Activated CD4-positive, alpha-beta T cell treated with anti-CD3 and anti-CD28 coated beads, Interleukin-2, Interleukin-6, amounts not matched to agents 100 ng/mL and 50 ng/mL, durations not matched to agents 16 hours and 8 hours (primary cell): ENCODE results near the gene MEGF8.
"Not testable (repeated sequence)": the region's sequence is repeated elsewhere in the genome, so short reads cannot be mapped to it uniquely, and the experiment has no call there.

Experiments
- DNase-seq: peaks from one replicate; pipeline ENCODE4 v3.0.0-alpha.2; 2020

Gene MEGF8

DNA sequence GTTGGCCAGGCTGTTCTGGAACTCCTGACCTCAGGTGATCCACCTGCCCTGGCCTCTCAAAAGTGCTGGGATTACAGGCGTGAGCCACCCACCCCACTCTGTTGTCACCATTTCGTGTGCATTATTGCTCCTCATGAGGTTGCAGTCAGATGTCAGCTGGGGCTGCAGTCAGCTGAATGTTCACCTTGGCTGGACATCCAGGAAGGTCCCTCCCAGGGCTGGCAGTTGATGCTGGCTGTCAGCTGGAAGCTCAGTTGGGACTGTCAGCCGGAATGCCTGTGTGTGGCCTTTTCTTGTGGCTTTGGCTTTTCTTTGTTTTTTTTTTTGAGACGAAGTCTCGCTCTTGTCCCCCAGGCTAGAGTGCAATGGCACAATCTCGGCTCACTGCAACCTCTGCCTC lies 6.6 kb downstream of the MEGF8 start:
- DNase-seq: no peak

DNA sequence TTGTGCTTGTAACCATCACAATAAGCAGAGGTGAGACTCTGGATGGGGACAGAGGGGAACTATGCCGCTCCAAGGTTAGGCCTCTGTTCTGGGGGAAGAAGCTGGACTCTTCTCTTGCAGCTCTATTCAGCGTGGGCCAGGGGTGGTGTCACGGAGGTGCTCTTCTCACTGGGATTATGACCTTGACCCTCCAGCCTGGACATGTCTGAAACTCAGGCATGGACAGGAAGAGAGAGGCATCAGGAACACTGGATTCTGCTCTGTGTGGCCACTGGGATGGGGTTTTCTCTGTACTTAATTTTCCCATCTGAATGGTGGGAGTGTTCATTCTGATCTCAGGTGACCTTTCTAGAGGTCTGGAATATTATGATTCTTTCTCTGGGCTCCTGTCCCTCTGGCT lies 7.6 kb downstream of the MEGF8 start:
- DNase-seq: no peak

DNA sequence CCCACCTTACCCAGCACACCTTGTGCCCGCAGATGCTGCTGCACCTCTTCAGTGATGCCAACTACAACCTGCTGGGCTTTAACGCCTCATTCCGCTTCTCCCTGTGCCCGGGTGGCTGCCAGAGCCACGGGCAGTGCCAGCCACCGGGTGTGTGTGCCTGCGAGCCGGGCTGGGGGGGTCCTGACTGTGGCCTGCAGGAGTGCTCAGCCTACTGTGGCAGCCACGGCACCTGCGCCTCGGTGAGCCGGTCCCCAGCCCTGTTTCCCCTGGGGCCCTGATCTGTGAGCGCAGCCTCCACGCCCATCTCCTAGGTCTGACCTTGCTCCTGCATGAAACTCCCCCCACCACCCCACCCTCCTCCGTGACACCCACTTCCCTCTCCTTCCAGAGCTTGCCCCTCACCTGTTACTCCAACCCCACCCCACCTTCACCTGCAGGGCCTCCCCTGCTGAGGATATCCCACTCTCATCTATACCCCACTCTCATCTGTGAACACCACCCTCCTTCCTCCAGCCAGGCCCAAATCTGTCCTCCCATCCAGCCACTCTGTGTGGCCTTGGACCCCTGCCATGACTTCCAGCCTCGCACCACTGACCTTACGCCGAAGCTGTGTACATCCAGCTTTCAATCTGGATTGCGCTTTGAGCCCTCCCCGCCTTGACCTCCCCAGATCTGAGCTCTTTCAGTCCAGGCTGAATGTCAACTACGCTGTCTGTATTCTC lies 8.7 kb downstream of the MEGF8 start:
- no peak for DNase-seq

DNA sequence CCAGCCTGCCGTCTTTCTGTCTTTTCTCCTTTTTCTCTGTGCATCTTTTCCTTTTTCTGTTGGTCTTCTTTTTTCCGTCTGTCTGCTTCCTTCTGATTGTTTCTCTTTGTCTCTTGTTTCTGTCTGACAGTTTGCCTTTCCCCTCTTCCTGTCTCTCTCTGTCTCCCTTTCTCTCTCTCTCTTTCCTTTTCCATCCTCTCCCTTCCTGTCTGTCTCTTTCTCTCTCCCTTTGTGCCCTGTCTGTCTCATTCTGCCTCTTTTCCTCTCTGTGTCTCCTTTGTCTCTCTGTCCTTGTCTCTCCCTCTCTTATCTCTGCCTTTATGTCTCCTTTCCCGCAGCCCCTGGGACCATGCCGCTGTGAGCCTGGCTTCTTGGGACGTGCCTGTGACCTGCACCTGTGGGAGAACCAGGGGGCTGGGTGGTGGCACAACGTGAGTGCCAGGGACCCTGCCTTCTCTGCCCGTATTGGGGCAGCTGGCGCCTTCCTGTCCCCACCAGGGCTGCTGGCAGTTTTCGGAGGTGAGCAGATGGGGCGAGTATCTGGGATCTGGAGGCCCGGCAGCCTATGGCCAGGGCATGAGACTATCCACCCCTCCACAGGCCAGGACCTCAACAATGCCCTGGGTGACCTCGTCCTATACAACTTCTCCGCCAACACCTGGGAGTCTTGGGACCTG lies 9.4 kb downstream of the MEGF8 start:
- no peak for DNase-seq

DNA sequence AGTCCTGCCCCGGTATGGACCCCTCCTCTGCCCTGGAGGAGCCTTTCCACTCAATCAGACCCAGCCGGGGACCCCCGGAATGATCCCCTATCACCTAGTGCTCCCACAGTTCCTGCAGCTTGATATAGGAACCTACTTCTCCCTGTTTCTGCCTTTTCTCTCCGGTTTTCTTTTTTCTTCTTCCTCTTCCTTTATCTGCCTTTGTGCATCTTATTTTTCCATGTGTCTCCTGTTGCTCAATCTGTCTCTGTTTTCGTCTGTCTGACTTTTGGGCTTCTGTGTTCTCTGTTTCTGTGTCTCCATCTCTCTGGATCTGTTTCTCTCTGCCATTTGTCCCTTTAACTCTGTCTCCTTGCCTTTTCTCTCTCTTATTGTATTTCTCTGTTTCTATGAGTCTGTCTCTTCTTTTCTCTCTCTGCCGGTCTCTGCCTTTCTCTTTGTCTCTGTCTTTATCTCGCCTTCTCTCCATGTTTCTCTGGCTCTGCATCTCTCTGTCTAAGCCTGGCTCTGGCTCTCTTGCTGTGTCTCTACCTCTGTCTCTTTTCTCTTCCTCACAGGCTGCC lies 10.0 kb downstream of the MEGF8 start:
- DNase-seq: no peak

DNA sequence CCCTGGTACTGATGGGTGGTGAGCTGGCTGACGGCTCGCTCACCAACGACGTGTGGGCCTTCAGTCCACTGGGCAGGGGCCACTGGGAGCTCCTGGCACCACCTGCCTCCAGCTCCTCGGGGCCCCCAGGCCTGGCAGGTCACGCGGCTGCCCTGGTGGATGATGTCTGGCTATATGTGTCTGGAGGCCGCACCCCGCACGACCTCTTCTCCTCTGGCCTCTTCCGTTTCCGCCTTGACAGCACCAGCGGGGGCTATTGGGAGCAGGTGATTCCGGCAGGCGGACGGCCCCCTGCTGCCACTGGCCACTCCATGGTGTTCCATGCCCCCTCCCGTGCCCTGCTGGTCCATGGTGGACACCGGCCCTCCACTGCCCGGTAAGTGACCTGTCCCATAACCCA lies 10.5 kb downstream of the MEGF8 start:
- no peak for DNase-seq

DNA sequence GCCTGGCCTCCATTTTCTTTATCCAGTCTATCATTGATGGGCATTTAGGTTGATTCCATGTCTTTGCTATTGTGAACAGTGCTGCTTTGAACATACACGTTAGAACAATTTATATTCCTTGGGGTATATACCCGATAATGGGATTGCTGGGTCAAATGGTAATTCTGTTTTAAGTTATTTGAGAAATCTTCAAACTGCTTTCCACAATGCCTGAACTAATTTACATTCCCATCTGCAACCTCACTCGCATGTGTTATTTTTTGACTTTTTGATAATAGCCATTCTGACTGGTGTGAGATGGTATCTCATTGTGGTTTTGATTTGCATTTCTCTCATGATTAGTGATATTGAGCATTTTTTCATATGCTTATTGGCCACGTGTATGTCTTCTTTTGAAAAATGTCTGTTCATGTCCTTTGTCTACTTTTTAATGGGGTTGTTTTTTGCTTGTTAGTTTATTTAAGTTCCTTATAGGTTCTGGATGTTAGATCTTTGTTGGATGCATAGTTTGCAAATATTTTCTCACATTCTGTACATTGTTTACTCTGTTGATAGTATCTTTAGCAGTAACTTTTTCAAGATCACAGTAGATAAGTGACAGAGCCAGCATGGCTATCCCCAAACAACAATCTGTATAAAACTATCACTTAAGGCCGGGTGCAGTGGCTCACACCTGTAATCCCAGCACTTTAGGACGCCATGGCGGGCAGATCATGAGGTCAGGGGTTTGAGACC lies 13.9 kb downstream of the MEGF8 start:
- DNase-seq: not testable (repeated sequence)

DNA sequence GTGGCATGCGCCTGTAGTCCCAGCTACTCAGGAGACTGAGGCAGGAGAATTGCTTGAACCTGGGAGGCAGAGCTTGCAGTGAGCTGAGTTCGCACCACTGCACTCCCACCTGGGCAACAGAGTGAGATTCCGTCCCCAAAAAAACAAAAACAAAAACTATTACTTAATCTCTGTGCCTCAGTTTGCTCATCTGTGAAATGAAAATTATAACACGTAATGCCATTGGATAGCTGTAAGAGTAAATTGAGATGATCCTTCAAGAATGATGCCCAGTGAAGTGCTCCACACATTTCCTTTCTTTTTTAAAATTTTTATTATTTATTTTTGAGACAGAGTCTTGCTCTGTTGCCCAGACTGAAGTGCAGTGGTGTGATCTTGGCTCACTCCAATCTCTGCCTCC lies 14.5 kb downstream of the MEGF8 start:
- DNase-seq: not testable (repeated sequence)

DNA sequence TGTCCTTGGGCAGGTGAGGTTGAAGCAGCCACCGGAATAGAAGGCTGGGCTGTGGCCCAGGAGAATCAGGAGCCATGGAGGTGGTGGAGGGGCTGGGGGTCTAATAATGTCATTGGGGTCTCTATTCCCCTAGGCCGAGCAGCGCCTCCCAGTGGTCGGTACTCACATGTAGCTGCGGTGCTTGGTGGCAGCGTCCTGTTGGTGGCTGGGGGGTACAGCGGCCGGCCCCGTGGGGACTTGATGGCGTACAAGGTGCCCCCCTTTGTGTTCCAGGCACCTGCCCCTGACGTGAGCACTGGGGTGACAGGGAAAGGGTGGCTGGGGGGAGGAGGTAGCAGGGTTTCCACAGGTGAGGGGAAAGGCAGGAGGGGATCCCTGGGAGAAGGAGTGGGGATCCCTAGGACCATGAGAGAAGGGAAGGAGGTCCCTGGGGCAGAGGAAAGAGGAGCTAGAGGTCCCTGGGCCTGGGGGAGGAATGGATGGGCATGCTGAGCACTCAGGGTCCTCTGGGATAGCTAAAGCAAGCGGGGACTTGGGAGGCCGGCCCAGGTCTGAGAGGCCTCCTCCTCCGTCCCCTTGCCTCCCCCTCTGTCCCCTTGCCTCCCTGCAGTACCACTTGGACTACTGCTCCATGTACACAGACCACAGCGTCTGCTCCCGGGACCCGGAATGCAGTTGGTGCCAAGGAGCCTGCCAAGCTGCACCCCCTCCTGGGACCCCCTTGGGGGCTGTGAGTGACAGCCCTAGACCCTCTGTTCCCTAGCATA lies 18.1 kb downstream of the MEGF8 start:
- no peak for DNase-seq

DNA sequence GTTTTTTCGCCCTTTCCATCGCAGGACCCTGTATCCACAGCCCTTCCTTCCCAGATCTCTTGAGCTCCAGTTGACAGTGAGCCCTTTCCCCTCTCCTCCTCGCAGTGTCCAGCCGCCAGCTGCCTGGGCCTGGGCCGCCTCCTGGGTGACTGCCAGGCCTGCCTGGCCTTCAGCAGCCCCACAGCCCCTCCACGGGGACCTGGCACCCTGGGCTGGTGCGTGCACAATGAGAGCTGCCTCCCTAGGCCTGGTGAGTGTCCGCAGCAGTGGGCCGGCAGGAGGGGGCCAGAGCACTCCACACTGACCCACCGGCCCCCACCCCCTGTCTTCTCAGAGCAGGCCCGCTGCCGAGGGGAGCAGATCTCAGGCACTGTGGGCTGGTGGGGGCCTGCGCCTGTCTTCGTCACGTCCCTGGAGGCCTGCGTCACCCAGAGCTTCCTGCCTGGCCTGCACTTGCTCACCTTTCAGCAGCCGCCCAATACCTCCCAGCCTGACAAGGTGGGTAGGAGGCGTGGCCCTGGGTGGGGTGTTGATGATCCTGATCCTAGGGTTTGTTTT lies 19.0 kb downstream of the MEGF8 start:
- DNase-seq: no peak

DNA sequence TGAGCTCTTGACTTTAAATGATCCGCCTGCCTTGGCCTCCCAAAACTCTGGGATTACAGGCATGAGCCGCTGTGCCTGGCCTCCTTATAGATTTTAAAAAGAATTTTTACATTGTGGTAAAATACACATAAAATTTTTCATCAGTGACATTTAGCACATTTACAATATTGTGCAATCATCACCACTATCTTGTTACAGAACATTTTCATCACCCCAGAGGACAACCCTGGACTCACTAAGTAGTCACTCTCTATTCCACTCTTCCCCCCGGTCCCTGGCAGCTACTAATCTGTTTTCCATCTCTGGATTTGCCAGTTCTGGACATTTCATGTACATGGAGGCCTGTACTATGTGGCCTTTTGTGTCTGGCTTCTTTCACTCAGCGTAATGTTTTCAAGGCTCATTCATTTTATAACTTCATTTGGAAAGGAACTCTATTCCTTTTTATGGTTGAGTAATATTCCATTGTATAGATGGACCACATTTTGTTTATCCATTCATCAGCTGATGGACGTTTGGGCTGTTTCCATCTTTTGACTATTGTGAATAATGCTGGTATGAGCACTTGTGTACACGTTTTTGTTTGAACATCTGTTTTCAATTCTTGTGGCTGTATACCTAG lies 19.9 kb downstream of the MEGF8 start:
- no peak for DNase-seq

DNA sequence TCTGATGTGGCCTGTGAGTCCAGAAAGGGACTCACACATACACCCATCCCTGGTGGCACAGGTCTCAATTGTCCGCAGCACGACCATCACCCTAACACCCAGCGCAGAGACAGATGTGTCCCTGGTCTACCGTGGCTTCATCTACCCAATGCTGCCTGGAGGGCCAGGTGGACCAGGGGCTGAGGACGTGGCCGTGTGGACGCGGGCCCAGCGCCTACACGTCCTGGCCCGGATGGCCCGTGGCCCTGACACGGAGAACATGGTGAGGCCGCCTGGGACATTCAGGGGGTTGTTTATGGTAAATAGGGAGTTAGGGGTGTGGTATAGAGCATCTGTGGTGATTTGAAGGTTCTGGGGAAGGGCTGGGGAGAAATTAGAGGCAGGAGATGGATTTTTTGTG lies 22.8 kb downstream of the MEGF8 start:
- DNase-seq: no peak

DNA sequence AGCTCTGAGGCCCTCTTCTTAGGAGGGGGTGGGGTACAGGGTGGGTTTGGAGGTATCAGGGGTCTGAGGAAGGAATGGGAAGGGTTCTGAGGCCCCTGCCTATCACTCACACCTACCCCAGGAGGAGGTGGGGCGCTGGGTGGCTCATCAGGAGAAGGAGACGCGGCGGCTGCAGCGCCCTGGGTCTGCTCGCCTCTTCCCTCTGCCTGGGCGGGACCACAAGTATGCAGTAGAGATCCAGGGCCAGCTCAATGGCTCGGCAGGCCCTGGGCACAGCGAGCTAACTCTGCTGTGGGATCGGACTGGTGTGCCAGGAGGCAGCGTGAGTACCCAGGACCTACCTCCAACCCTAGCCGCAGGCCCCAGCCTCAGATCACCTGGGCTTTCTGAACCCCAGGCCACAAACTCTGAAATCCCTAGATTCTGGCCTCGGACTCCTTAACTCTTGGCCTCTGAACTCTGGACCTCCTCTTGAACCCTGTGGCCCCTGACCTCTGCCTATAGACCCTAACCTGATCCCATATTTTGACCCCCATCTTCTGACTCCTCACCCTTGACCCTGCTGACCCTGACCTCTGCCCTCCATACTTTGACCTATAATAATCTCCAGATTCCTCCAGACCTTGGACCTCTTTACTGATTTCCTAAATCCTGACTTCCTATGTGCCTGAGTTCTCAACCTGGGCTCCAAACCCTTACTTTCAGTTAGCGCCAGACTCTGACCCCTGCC lies 24.1 kb downstream of the MEGF8 start:
- no peak for DNase-seq

DNA sequence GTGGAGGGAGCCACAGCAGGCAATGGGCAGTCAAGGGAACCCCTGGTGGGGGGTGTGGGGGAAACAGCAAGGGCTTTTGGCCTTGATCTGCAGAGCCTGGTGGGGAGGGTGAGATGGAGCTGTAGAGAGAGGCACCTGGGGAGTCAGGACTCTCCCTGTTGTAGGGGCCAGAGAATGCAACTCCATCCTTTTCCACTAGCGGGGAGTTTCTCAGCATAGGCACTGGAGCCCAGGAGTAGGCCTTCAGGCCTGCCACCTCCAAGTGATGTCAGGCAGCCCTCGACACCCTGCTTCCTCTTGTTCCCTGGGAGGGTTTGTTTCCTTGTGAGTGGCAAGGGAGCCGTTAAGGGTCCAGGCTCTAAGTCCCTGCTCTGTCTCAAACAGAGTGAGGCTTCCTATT lies 25.0 kb downstream of the MEGF8 start:
- DNase-seq: no peak

DNA sequence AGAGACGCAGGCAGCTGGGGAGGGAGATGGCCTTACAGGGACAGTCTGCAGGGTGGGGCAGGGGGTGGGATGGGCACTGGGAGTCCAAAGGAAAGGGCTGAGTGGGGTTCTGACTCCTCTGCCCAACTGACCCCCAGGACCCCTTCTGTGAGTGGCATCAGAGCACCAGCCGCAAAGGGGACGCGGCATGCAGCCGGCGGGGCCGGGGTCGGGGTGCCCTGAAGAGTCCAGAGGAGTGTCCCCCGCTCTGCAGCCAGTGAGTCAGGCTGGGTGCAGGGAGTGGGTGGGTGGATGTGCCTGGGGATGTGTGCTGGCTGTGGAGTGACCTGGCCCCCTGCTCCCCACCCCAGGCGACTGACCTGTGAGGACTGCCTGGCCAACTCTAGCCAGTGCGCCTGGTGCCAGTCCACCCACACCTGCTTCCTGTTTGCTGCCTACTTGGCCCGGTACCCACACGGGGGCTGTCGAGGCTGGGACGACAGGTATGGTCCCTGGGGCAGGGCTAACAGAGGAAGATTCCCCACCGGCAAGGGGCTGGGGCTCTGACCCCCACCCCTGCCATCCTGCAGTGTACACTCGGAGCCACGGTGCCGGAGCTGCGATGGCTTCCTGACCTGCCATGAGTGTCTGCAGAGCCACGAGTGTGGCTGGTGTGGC lies 25.8 kb downstream of the MEGF8 start:
- DNase-seq: no peak

DNA sequence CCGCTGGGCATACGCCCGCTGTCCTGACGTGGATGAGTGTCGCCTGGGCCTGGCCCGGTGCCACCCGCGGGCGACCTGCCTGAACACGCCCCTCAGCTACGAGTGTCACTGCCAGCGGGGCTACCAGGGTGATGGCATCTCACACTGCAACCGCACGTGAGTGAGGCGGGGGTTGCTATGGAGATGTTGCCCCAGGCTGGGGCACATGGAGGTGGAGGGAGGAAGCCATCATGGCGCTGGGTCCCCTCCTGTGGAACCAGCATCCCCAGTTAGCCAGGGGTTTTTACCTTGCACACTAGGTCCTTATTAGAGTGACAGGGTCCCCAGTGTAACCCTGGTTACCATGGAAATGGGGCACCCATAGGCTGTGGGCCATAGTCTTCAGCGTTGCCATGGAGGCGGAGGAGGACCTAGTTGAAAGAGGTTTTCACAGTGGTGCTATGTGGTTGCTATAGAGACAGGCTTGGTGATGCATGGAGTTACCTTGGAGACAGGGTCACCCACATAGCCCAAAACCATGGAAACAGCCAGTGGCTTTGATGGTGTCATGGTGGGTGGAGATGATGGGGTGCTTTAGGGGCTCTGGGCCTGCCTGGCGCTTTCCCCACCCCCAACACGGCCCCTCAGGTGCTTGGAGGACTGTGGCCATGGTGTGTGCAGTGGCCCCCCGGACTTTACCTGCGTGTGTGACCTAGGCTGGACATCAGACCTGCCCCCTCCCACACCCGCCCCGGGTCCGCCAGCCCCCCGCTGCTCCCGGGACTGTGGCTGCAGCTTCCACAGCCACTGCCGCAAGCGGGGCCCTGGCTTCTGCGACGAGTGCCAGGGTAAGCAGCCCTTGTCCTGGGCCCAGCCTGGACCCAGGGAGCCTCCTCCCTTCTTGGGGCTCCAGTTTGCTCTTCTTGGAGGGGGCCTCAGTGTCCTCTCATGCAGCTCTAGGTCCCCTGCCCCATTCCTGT lies 27.1 kb downstream of the MEGF8 start:
- DNase-seq: peak; percentile 27

DNA sequence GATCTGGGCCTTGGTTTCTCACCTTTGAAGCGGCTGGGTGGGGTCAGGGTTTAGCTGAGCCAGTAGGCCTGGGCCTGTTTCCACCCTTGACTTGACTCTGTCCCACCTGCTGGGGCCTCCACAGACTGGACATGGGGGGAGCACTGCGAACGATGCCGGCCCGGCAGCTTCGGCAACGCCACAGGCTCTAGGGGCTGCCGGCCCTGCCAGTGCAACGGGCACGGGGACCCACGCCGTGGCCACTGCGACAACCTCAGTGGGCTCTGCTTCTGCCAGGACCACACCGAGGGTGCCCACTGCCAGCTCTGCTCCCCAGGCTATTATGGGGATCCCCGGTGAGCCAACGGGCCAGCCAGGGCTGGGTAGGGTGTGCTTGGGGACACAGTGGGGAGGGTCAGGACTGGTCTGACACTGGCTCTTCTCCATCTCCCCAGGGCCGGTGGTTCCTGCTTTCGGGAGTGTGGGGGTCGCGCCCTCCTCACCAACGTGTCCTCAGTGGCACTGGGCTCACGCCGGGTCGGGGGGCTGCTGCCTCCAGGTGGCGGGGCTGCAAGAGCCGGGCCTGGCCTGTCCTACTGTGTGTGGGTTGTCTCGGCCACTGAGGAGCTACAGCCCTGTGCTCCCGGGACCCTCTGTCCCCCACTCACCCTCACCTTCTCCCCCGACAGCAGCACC lies 28.0 kb downstream of the MEGF8 start:
- DNase-seq: no peak

DNA sequence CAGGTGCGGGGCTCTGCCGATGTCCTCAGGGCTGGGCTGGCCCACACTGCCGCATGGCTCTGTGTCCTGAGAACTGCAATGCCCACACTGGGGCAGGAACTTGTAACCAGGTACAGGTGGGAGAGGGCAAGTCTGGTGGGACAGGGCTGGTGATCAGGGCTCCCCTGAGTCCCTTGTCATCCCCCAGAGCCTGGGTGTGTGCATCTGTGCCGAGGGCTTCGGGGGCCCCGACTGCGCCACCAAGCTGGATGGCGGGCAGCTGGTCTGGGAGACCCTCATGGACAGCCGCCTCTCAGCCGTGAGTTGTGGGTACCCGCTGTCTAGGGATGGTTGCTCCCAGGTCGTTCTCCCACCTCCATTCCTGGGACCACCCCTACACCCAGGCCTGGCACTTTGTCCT lies 30.5 kb downstream of the MEGF8 start:
- no peak for DNase-seq

DNA sequence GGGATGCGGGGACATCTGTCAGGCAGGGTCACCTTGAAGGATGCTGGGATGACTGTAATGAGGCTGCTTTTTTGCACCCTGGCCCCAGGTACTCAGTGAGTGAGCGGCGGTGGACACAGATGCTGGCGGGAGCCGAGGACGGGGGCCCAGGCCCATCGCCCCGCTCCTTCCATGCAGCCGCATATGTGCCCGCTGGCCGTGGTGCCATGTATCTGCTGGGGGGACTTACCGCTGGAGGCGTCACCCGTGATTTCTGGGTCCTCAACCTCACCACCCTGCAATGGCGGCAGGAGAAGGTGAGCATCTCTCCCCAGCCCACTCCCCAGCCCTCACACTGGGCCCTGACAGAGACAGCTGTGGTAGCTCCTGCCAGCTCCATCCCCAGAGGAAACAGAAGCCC lies 31.3 kb downstream of the MEGF8 start:
- no peak for DNase-seq
